Aorta (tissue), 5 donors: ENCODE data around the gene SGF29. TPM values are rescaled to one million over a fixed set of nuclear protein-coding genes. Genes with fewer than 3 reads are reported as not detected.
A peak's percentile ranks its signal among the peaks of the same experiment; 100 is the strongest.
"Not testable (repeated sequence)": the region's sequence is repeated elsewhere in the genome, so short reads cannot be mapped to it uniquely, and the experiment has no call there.

Experiments
- ATAC-seq: fragments of 200-7000 bp; cut with Tn5 transposase; one replicate; pipeline ENCODE4 v1.9.1; 2022; ENCODE audit warnings: moderate library complexity; ENCODE audit not compliant: low FRiP score
- DNase-seq, 2 donors: peaks; one replicate each; pipeline ENCODE4 v3.0.0-alpha.2; 2020
- H3K27ac ChIP-seq, 2 donors: one replicate each; pipeline ENCODE4 v1.5.1; 2013; ENCODE audit warnings: low read length in 2 of 2, mild to moderate bottlenecking in 2 of 2, moderate library complexity in 2 of 2, control low read depth in 1 of 2, inconsistent platforms in 1 of 2, low read depth in 1 of 2
- H3K27me3 ChIP-seq, 2 donors: one replicate each; pipeline ENCODE4 v1.6.1; 2013; ENCODE audit warnings: control low read depth in 1 of 2, low read length in 1 of 2, mild to moderate bottlenecking in 1 of 2, moderate library complexity in 1 of 2; ENCODE audit not compliant: insufficient read depth in 2 of 2, control insufficient read depth in 1 of 2
- H3K36me3 ChIP-seq, 2 donors: one replicate each; pipeline ENCODE4 v1.6.1; 2013; ENCODE audit warnings: control low read depth in 1 of 2, low read length in 1 of 2, mild to moderate bottlenecking in 1 of 2; ENCODE audit not compliant: insufficient read depth in 2 of 2, control insufficient read depth in 1 of 2
- H3K4me1 ChIP-seq, 2 donors: one replicate each; pipeline ENCODE4 v1.6.1; 2013; ENCODE audit warnings: low read length in 2 of 2, control low read depth in 1 of 2, mild to moderate bottlenecking in 1 of 2, moderate library complexity in 1 of 2; ENCODE audit not compliant: insufficient read depth in 2 of 2, control insufficient read depth in 1 of 2
- H3K4me3 ChIP-seq, 2 donors: one replicate each; pipeline ENCODE4 v1.5.1; 2013; ENCODE audit warnings: low read length in 2 of 2, control low read depth in 1 of 2, mild to moderate bottlenecking in 1 of 2
- H3K9me3 ChIP-seq: one replicate; pipeline ENCODE4 v1.6.1; 2013; ENCODE audit warnings: mild to moderate bottlenecking, low read length; ENCODE audit not compliant: control insufficient read depth
- WGBS, 2 donors: extraction: QIAGEN DNeasy Blood & Tissue Kit; methylation state at CpG; one replicate each; pipeline ENCODE4 v1.1.7; 2013; 5-methylcytosine and 5-hydroxymethylcytosine counted together
- intact Hi-C, 2 donors: fragments of 100-400 bp; cut with DNase I; formaldehyde crosslinking; loops; one replicate each; pipeline versions ENCODE4 v1.14.2 to v1.15.0; 2022
- polyA plus RNA-seq, 2 donors: library from polyadenylated mRNA; stranded (reverse); fragments of 200-250 nt; gene quantifications; one replicate each; pipeline ENCODE4 v1.2.3, GENCODE V29; 2013
- total RNA-seq, 2 donors: library from RNA; stranded (reverse); fragmentation: NEBNext Ultra II Directional; extraction: Animal tissue kit (Norgen Biotek cat#: 25700); gene quantifications; one replicate each; pipeline ENCODE4 v1.2.1, GENCODE V29; 2021
- donor health status: healthy with polysubstance abuse.
- donor health status: Bipolar disorder and iron deficiency.
- donor health status: DM: no; HTN: no; CAD: no.
- donor health status: DM: no; HTN: no; CAD: no.
- donor health status: DM: yes; HTN: yes; CAD: no.

SGF29 gene
- total and polyA plus RNA-seq, 4 donors: 17.4 to 41.6 (median 20.2) TPM

DNA sequence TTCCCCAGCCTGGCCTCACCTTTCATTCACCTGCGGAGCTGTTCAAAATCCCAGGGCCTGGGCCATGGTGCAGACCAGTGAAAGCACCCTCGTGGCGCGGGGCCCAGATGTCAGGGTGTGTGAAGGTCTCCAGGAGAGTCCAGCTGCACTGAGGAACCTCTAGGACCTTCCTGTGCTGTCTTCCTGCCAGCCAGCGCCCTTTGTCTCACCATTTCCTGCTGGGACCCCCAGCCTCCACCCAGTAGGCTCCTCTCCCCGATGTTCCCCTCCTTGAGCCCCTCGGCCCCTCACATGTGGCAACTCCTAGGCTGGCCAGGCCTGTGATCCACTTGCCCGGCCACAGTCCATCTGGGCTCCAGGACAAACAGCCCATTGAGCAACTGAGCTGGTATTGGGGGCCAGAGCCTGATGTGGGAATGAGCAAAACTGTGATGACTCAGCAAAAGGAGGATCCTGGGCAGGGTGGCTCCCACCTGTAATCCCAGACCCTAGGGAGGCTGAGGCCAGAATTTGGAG, 42.5 kb downstream of the SGF29 start:
- Histone ChIP-seq H3K27me3 (no peaks in the 10 kb centered on the region), H3K9me3 (no peaks in the 10 kb centered on the region), H3K27ac (no peak overlapping the region), H3K36me3 (peaks cover 0 to under 1% of the 10 kb centered on the region in 2 donors), H3K4me1 (no peaks in the 10 kb centered on the region), H3K4me3 (no peak overlapping the region)
- ATAC-seq (no peak), DNase-seq (no peak)
- intact Hi-C loops: no loop called here
- WGBS, 2 donors: 79 to 80% methylated on average over 8 of the region's 8 CpGs

DNA sequence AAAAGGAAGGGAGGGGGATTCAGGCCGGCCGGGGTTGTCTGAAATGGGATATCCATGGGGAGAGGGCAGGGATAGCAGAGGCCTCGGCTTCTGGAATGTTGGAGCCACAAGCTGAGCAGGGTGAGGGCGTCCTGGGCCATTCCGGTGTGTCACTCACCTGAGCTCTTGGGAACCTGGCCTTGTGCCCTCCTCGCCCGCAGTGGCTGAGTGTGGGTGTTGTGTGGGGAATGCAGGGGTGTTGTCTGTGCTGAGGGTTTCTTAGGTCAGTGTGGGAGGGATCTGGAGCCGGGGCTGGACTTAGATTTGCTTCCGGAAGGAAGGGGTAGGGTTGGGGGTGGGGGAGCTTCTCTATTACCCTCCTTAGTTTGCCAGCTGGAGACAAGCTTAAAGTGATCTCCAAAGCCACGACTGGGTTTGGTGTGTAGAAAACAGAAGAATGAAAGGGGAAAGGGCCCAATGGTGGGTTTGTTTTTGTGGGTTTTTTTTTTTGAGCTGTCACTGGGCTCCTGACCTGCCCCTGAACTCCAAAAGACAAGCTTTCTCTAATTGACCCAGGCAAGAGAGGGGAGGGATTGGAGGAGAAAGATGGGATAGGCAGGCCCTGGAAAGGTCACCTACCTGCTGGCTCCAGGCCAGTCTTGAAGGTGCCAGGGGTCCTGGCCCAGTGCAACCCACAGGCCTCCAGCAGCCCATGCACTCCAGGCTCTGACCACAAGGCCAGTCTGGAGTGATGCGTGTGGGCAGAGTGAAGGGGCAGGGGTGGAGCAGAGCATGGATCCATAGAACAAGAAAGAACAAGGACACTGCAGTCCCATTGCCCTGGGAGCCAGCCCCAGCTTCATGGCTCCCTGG, 43.3 kb downstream of the SGF29 start, which contains the start of gene SULT1A2:
Gene SULT1A2 (minus strand): TSS at position 211 of the 852 bp plus-strand sequence. CDS start 1,120 bp downstream, outside the sequence.
- no peaks in the 10 kb centered on the region for H3K27me3 ChIP-seq
- DNase-seq: no peak
- H3K4me1 ChIP-seq: no peaks in the 10 kb centered on the region
- intact Hi-C loops: no loop called here
- no peak within 1 kb of the TSS for H3K27ac ChIP-seq
- no peaks in the 10 kb centered on the region for H3K9me3 ChIP-seq
- no peak within 1 kb of the TSS for H3K4me3 ChIP-seq
- 33 to 34% methylated on average over 11 of the region's 11 CpGs for WGBS, 2 donors
- no peaks in the 10 kb centered on the region for H3K36me3 ChIP-seq
- no peak for ATAC-seq

DNA sequence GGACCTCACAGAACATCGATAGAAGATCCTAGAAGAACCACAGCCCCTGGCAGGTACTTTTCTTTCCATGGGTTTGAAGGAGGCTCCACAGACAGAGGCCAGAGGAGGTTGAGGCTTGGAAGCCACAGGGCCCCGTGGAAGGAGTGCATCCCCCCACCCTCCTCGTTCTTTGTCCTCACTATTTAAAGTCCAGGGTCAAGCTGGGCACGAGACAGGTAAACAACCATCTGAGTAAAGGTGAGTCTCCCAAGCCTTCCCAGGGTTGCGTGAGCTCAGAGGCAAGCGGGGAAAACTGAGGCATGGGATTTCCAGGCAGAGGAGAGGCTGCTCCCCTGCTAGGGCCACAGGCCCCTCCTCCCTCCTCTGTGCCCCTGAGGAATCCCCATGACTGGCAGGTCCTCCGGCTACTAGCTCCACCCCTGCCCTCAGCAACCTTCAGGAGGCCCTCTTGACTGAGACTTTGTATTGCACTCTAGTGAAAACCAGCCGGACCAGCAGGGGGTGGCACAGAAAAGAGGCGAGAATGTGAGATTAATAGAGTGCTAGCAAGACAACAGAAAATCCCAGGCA, 44.1 kb downstream of the SGF29 start:
- Histone ChIP-seq H3K27ac (no peak overlapping the region), H3K9me3 (no peaks in the 10 kb centered on the region), H3K4me1 (no peaks in the 10 kb centered on the region), H3K27me3 (no peaks in the 10 kb centered on the region), H3K4me3 (no peak overlapping the region), H3K36me3 (no peaks in the 10 kb centered on the region)
- DNase-seq (no peak), ATAC-seq (no peak)
- intact Hi-C loops: no loop called here
- 70 to 81% methylated on average over 8 to 9 of the region's 9 CpGs for WGBS, 2 donors

DNA sequence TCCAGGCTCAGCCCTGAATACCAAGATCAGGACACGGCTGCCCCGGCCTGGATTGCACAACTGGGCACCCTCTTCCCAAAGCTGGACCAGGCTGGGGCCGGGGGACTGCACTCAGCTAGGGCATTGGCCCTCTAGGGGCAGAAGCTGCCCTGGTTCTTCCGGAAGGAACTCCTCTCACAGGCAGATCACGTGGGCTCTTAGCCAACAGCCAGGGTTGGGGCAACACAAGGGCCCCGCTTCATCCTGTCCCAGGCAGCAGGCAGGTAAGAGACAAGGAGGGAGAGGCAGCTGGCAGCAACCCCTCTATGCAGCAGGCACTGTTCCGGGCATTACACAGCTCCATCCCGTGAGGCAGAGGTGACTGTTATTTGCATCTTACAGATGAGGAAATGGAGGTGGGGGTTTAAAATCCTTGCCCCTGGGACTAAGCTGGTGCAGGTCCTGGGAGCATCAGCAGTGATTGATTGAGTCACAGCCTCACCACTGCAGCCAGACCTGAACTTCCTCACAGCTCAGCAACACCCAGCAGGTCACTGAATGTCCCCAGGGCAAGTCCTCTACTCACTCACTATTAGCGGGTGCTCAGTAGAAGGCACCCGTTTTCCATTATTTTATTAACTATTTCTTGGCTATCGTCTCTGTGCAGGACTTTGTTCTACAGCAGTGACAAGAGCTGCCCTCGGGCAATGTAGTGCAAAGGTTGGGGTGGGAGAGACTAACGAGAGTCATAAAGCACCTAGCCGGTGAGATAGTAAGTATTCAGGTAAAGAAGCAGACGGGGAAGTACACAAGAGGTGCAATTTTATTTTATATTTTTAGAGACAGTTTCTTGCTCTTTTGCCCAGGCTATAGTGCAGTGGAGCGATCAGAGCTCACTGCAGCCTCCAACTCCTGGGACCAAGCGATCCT, 45.9 kb downstream of the SGF29 start:
- H3K9me3 ChIP-seq, H3K27ac ChIP-seq, H3K4me3 ChIP-seq, intact Hi-C loops, H3K36me3 ChIP-seq, H3K27me3 ChIP-seq, ATAC-seq, DNase-seq, H3K4me1 ChIP-seq: not testable (repeated sequence)
- WGBS, 2 donors: no CpG with 5 or more reads among the region's 17 CpGs

- intact Hi-C loops, H3K4me3 ChIP-seq, H3K9me3 ChIP-seq, ATAC-seq, H3K36me3 ChIP-seq, H3K27me3 ChIP-seq, H3K4me1 ChIP-seq, DNase-seq, H3K27ac ChIP-seq: not testable (repeated sequence)
- WGBS, 2 donors: 22 to 31% methylated on average over 6 to 10 of the region's 20 CpGs
Observed at GRCh38 chr16:28600965-28601364, 47.2 kb downstream of the SGF29 start.

GRCh38 chr16:28601589-28601988, 47.9 kb downstream of the SGF29 start:
- peak; percentile 24 to 76 for DNase-seq
- H3K4me3 ChIP-seq, H3K36me3 ChIP-seq, intact Hi-C loops, H3K27me3 ChIP-seq, H3K4me1 ChIP-seq, H3K27ac ChIP-seq, H3K9me3 ChIP-seq: not testable (repeated sequence)
- ATAC-seq: peak; percentile 7
- WGBS, 2 donors: 87 to 95% methylated on average over 10 to 12 of the region's 13 CpGs

DNA sequence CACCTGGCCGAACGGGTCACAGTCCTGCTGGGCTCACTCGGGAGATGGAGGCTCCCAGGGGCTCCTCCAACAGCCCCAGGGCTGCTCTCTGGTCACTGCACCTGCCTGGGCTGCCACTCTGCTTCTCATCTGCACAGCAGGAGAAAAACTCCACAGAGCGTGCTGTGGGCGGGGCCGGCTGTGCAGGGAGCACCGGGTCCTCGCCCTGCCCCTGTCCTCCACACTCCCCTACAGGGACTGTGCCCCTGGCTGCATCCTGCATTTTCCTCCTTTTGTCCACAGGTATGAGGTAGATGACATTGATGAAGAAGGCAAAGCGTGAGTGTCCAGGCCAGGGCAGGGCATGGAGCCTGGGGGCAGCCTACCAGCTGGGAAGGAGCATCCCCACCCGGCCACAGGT, 48.3 kb downstream of the SGF29 start:
- DNase-seq: peak; percentile 9 to 20
- not testable (repeated sequence) for ATAC-seq, H3K27ac ChIP-seq

GRCh38 chr16:28602529-28602928, 48.8 kb downstream of the SGF29 start:
- H3K27me3 ChIP-seq: no peaks in the 10 kb centered on the region
- intact Hi-C loops: no loop called here
- H3K36me3 ChIP-seq: no peaks in the 10 kb centered on the region
- no peak overlapping the region for H3K4me3 ChIP-seq
- WGBS, 2 donors: 71 to 75% methylated on average over 4 to 6 of the region's 6 CpGs
- no peaks in the 10 kb centered on the region for H3K4me1 ChIP-seq
- peak in 1 of 2 donors; percentile 1 for DNase-seq
- H3K9me3 ChIP-seq: no peaks in the 10 kb centered on the region
- no peak for ATAC-seq
- H3K27ac ChIP-seq: no peak overlapping the region

More for the DNA sequence above, 48.3 kb downstream of the SGF29 start:
- H3K4me3 ChIP-seq, intact Hi-C loops, H3K4me1 ChIP-seq, H3K27me3 ChIP-seq, H3K36me3 ChIP-seq, H3K9me3 ChIP-seq: not testable (repeated sequence)
- 79 to 84% methylated on average over 5 of the region's 10 CpGs for WGBS, 2 donors
